ENCODE measurements around the gene IFNL2.

DNA sequence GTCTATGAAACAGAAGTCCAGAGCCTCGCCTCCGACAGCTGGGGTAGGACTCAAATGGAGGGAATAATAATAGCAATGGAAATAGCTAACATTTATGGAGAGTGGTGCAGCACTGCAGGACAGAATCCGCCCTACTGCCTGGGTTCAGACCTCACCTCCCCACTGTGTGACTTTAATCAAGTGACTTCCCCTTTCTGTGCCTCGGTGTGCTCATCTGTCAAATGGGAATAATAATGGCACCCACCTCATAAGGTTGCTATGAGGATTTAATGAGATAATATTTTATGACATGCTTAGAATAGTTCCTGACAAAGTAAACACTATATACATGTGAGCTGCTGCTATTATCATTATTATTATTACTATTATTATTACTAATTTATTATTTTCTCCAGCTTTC, 49.3 kb downstream of the IFNL2 start:
- TF ChIP-seq, protein P1, sequence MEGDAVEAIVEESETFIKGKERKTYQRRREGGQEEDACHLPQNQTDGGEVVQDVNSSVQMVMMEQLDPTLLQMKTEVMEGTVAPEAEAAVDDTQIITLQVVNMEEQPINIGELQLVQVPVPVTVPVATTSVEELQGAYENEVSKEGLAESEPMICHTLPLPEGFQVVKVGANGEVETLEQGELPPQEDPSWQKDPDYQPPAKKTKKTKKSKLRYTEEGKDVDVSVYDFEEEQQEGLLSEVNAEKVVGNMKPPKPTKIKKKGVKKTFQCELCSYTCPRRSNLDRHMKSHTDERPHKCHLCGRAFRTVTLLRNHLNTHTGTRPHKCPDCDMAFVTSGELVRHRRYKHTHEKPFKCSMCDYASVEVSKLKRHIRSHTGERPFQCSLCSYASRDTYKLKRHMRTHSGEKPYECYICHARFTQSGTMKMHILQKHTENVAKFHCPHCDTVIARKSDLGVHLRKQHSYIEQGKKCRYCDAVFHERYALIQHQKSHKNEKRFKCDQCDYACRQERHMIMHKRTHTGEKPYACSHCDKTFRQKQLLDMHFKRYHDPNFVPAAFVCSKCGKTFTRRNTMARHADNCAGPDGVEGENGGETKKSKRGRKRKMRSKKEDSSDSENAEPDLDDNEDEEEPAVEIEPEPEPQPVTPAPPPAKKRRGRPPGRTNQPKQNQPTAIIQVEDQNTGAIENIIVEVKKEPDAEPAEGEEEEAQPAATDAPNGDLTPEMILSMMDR (IDR thresholded peaks at IDR 0.05) = no peak
- TF ChIP-seq POLR2A (IDR thresholded peaks at IDR 0.05) = no peak
